DND-41 (cell line): ENCODE measurements around the gene ARL5C.

ENCODE experiments used
- ATAC-seq: fragments of 200-7000 bp; cut with Tn5 transposase; 3 replicates; pipeline ENCODE4 v1.9.1; 2021; ENCODE audit warnings: low read depth; ENCODE audit not compliant: insufficient read depth
- DNase-seq: peaks from one replicate; pipeline ENCODE4 v3.0.0-alpha.2; 2020
- H2AFZ ChIP-seq: 2 replicates; pipeline ENCODE4 v1.6.0; 2012; ENCODE audit warnings: low read depth, low read length
- H3K27ac ChIP-seq: 2 replicates; pipeline ENCODE4 v1.5.1; 2012; ENCODE audit warnings: low read length, inconsistent platforms
- H3K27me3 ChIP-seq: fragments of 200-600 bp; sonication (generic); 2 replicates; pipeline ENCODE4 v1.6.0; 2012; ENCODE audit warnings: low read length, mild to moderate bottlenecking, inconsistent platforms; ENCODE audit not compliant: insufficient read depth, poor library complexity
- H3K36me3 ChIP-seq: 2 replicates; pipeline ENCODE4 v1.5.1; 2012; ENCODE audit warnings: low read length, inconsistent platforms; ENCODE audit not compliant: insufficient read depth
- H3K4me1 ChIP-seq: 2 replicates; pipeline ENCODE4 v1.5.1; 2012; ENCODE audit warnings: mild to moderate bottlenecking, low read length; ENCODE audit not compliant: insufficient read depth
- H3K4me2 ChIP-seq: 2 replicates; pipeline ENCODE4 v1.6.0; 2012; ENCODE audit warnings: mild to moderate bottlenecking, moderate library complexity, low read length, inconsistent platforms; ENCODE audit not compliant: insufficient read depth
- H3K4me3 ChIP-seq, 2 experiments: fragments of 200-600 bp in 1 of 2; shearing (Covaris generic) in 1 of 2; 2 replicates each; pipeline ENCODE4 v1.5.1; 2012 to 2016; ENCODE audit warnings: inconsistent platforms in 2 of 2, low read length in 2 of 2, mild to moderate bottlenecking in 2 of 2, low read depth in 1 of 2, moderate library complexity in 1 of 2
- H3K79me2 ChIP-seq: 2 replicates; pipeline ENCODE4 v1.6.0; 2012; ENCODE audit warnings: low read length, inconsistent platforms; ENCODE audit not compliant: insufficient read depth
- H3K9ac ChIP-seq: 2 replicates; pipeline ENCODE4 v1.6.0; 2012; ENCODE audit warnings: low read depth, mild to moderate bottlenecking, inconsistent platforms, low read length, moderate library complexity
- H3K9me3 ChIP-seq: 2 replicates; pipeline ENCODE4 v1.5.1; 2012; ENCODE audit warnings: low read length, moderate library complexity, mild to moderate bottlenecking, inconsistent platforms; ENCODE audit not compliant: insufficient read depth, severe bottlenecking
- H4K20me1 ChIP-seq: 2 replicates; pipeline ENCODE4 v1.6.0; 2012; ENCODE audit warnings: low read length; ENCODE audit not compliant: insufficient read depth
- CTCF ChIP-seq: IDR thresholded peaks from 2 replicates; pipeline ENCODE4 v1.5.1; 2012; ENCODE audit warnings: borderline replicate concordance, low read length, moderate library complexity, mild to moderate bottlenecking; ENCODE audit not compliant: poor library complexity, severe bottlenecking; ENCODE audit errors: extremely low read depth
- EZH2 ChIP-seq: IDR thresholded peaks from 3 replicates; pipeline ENCODE4 v1.6.1; 2012; ENCODE audit warnings: borderline replicate concordance, low read depth, mild to moderate bottlenecking, moderate library complexity, low read length, inconsistent platforms; ENCODE audit not compliant: severe bottlenecking

ARL5C gene

GRCh38 chr17:39212195-39212810 is 46.3 kb upstream of the ARL5C start:
- Histone ChIP-seq H3K36me3 (no peaks in the 10 kb centered on the region), H3K27ac (no peak overlapping the region), H3K27me3 (peaks cover 26% of the 10 kb centered on the region), H3K9me3 (no peaks in the 10 kb centered on the region), H3K4me3 (no peak overlapping the region), H3K4me1 (peaks cover 12% of the 10 kb centered on the region), H3K79me2 (no peaks in the 10 kb centered on the region), H4K20me1 (no peaks in the 10 kb centered on the region; the same call in 1 of the 2 replicates), H3K9ac (no peak overlapping the region), H3K4me2 (no peak overlapping the region), H2AFZ (no peak overlapping the region)
- ATAC-seq: no peak
- DNase-seq: no peak
- TF ChIP-seq EZH2 (no peak), CTCF (no peak)

- ATAC-seq (no peak), DNase-seq (no peak)
- Histone ChIP-seq H3K4me2 (peak overlapping the region; percentile 51), H3K27ac (no peak overlapping the region), H3K27me3 (peaks cover 26% of the 10 kb centered on the region), H3K9ac (no peak overlapping the region), H3K4me1 (peaks cover 18% of the 10 kb centered on the region), H3K79me2 (no peaks in the 10 kb centered on the region), H4K20me1 (peaks cover 4% of the 10 kb centered on the region; the same call in 1 of the 2 replicates), H2AFZ (no peak overlapping the region), H3K36me3 (peaks cover 2% of the 10 kb centered on the region), H3K4me3 (0 out of 4 replicates have a peak overlapping the region, but pooled peaks of 1 of the 2 experiments have one; percentile 4), H3K9me3 (no peaks in the 10 kb centered on the region)
- TF ChIP-seq CTCF (no peak), EZH2 (no peak)
Observed at GRCh38 chr17:39210093-39210434, 44.1 kb upstream of the ARL5C start.

GRCh38 chr17:39209317-39210092 is 43.5 kb upstream of the ARL5C start:
- peak; percentile 49 for DNase-seq
- H3K9me3 ChIP-seq: no peaks in the 10 kb centered on the region
- peaks cover 8% of the 10 kb centered on the region for H3K36me3 ChIP-seq
- peak overlapping the region; percentile 51 for H3K4me2 ChIP-seq
- peaks cover 26% of the 10 kb centered on the region for H3K27me3 ChIP-seq
- no peak overlapping the region for H2AFZ ChIP-seq
- H3K9ac ChIP-seq: no peak overlapping the region
- TF ChIP-seq EZH2 (peak; percentile 77), CTCF (no peak)
- H3K27ac ChIP-seq: no peak overlapping the region
- peaks cover 9% of the 10 kb centered on the region; the same call in 1 of the 2 replicates for H4K20me1 ChIP-seq
- peak; percentile 53 for ATAC-seq
- 0 out of 4 replicates have a peak overlapping the region, but pooled peaks of 1 of the 2 experiments have one; percentile 4 for H3K4me3 ChIP-seq
- H3K4me1 ChIP-seq: peaks cover 18% of the 10 kb centered on the region
- no peaks in the 10 kb centered on the region for H3K79me2 ChIP-seq
